Measurements from ENCODE around the gene CYP3A7.

DNA sequence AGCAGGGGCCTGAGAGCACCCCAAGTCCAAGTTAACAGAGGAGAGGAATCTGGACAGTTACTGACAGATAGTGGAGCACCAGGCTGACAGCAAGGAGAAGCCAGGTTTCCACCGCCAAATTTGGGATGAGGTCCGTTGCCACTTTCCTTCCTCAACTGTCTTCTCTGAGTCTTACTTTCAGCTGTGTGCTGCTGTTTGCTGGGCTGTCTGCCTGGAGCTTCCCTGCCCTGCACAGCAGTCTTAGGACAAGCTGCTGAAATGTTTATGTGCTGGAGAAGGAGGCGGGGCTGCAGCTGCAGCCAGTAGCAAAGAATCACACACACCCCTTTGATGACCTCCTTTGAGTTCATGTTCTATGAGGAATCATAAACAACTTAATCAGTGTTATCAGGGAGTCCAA is 17.4 kb upstream of the CYP3A7 start:
- no peak for TF ChIP-seq CTCF (IDR thresholded peaks at IDR 0.05)
- TF ChIP-seq EP300 (IDR thresholded peaks at IDR 0.05), result no peak
- no peak for TF ChIP-seq POLR2A (IDR thresholded peaks at IDR 0.05)
